ENCODE data around the gene SOCS1.

The SOCS1 gene

DNA sequence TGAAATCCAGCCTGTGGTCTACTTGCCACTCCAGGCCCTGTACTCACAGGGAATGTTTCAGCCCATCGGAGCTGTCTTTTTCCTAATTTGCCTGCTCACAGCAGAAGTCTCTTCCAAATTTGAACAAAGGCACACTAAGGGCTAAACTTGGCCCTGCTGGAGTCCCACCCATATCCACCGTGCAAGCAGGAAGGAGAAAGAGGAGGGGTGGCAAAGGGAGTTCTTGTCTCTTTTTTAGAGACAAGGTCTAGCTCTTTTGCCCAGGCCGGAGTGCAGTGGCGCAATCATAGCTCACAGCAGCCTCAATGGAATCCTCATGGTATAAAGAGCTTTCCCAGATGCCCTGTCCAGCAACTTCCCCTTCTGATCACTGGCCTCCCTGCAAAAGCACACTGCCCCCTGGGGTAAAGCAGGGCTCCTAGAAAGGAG is 27.8 kb upstream of the SOCS1 start:
- peak; percentile 67 for DNase-seq

DNA sequence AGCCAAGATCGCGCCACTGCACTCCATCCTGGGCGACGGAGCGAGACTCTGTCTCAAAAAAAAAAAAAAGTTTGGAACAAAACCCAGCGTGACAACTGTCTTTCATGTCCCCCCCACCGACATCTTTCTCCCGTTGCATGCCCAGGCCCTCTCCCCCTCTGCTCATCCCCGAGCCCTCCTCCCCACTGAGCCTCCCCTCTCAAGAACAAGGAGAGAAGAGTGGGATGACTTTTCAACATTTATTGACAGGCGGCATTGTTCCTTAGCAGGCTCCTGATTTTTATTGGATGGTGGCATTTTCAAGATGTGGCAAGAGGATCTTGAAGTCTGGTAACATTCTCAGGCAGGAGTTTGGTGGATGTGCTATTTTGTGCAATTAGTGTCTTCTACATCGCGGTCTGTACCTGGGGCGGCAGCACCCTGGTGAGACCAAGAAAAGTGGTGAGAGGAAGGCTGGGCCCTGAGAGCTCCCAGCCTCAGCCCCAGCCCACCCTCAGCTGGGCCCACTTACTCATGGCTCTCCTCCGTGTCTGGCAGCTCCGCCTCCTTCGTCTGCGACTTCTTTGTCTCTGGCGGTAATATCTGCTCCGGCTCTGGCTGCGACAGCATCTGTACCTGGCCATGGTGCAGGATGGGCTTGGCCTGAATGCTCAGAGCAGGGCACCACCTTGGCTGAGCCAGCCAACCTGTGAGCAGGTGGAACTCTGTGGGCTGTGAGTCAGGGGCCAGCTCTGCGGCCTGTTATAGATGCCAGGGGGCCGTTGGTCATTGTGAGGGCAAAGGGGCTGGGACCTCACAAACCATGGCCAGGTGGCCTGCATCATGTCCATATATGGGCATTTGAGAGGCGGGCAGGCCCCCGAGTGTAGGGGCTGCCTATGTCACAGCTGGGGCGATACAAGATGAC is 24.9 kb upstream of the SOCS1 start, which contains the start of gene PRM1:
Gene PRM1 (minus strand): TSS at position 715 of the 907 bp plus-strand sequence. CDS start 92 bp downstream, at position 623.
- DNase-seq: no peak

DNA sequence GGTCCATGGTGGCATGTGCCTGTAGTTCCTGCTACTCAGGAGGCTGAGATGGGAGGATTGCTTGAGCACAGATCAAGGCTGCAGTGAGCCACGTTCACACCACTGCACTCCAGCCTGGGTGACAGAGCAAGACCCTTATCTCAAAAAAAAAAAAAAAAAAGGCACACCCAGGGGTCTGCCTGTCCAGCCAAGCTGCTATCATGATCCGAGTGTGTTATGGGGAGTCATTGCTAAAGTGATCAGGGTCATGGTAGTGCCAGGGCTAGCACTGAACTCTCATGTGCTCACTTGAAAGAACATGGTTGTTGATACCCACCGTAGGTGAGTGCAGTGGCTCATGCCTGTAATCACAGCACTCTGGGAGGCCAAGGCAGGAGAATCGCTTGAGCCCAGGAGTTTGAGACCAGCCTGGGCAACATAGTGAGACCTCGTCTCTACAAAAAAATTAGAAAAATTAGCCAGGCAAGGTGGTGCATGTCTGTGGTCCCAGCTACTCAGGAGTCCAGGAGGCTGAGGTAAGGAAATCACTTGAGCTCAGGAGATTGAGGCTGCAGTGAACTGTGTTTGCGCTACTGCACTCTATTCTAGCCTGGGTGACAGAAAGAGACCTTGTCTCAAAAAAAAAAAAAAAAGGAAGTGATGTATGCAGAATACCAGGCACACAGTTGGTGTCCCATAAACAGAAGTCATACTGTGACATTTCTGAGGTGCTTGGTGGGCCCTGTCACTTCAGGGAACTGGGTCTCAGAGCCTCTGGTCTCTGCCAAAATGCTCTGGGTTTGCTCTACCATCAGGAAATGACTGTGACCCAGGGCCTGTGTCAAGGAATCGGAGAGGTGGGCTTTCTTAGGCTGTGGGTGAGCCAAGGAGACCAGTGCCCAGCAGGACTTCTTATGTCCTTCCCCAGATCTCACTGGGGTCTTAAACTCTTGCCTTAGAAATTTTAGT is 23.0 kb upstream of the SOCS1 start:
- peak; percentile 22 for DNase-seq

DNA sequence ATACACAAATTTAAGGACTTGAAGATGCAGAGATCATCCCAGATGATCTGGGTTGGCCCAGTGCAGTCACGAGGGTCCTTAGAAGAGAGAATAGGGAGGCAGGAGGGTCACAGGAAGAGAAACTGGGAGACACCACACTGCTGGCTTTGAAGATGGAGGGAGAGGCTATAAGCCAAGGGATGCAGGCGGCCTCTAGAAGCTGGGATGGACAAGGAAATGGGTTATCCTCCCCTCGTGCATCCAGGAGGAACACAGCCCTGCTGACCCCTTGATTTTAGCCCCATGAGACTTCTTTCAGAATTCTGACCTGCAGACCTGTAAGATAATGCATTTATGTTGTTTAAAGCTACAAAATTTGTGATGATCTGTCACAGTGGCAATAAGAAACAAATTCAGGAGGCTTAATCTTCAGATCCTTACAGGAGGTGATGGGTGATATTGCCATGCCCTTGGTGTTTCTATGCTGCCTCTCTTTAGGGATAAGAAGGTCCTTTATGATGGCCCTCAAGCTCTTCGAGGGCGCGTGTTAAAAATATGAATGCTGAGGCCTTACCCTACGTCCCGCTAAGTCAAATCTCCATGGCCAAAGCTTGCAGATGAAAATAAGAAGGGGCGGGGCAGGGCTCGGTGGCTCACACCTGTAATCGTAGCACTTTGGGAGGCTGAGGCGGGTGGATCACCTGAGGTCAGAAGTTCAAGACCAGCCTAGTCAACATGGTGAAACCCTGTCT is 21.8 kb upstream of the SOCS1 start:
- DNase-seq: no peak

DNA sequence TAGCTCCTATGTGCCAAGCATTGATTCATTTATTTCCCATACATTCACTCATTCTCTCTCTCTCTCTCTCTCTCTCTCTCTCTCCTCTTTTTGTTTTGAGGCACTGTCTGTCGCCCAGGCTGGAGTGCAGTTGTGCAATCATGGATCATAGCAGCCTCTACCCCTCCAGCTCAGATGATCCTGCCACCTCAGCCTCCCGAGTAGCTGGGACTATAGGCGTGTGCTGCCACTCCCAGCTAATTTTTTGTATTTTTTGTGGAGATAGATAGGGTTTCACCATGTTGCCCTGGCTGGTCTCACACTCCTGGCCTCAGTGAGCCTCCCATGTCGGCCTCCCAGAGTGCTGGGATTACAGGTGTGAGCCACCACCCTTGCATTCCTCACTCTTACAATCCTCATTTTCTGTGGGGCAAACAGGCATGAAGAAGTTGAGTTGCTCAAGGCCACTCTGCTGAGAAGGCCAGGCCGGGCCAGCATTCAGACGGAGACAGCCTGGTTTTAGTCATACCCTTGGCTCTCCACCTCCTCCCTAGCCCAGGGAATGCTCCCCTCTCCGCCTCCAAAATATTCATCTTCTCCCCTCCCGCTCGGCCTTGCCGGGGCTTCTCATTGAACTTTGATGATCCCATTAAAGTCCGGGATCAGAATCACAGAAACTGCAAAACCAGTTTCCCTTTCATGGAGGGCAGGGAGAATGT is 21.0 kb upstream of the SOCS1 start:
- no peak for DNase-seq

DNA sequence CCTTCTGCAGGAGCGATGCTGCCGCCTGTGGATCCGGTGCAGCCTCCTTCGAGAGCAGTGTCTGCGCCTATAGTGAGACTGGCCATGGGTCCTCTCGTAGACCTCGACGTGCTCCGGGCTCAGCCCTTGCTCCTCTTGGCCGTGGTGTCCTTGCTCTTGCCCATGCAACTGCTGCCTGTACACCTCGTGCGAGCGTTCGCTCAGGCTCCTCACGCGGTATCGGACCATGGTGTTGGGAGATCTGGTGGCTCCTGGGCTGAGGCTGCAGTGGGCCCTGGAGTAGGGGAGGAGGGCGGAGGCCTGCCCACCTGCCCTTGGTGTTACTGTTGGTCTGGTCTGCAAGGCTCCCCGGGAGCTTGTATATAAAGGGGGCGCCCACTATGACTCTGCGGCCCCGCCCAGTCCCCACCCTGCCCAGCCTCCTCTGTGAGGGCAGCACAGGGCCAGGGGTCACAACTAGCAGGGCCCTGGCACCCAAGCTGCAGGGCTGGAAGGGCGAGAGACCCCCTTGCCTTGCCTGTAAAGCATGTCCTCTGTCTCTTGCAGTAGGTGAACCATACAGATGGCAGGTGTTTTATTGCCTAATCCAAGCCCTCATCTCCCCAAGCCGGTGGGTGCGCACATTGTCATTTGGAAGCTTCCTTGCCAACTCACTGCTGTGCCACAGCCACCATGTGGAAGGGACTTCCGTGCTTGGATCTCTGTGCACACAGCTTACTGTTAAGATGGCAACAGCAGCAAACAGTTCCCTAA is 20.3 kb upstream of the SOCS1 start, which contains the start of gene PRM2:
Gene PRM2 (minus strand): TSS at position 338 of the 753 bp plus-strand sequence. CDS start 110 bp downstream, at position 228.
- no peak for DNase-seq

DNA sequence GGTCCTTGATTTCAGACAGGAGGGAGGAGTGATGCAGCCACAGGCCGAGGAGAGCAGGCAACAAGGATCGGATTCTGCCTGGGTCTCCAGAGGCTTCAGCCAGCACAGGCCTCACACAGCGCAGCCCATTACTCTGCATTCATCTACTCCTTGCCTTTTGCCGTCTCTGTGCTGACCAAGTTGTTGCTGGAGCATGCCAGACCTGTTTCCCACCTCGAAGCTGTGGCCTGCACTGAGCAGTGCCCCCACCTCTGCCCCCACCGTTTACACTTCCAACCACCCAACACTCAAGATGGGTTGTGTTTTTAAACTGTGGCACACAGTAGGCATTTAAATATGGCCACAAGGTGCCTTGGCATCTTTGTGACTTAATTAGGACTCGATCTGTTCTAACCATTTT is 19.0 kb upstream of the SOCS1 start:
- no peak for DNase-seq

DNA sequence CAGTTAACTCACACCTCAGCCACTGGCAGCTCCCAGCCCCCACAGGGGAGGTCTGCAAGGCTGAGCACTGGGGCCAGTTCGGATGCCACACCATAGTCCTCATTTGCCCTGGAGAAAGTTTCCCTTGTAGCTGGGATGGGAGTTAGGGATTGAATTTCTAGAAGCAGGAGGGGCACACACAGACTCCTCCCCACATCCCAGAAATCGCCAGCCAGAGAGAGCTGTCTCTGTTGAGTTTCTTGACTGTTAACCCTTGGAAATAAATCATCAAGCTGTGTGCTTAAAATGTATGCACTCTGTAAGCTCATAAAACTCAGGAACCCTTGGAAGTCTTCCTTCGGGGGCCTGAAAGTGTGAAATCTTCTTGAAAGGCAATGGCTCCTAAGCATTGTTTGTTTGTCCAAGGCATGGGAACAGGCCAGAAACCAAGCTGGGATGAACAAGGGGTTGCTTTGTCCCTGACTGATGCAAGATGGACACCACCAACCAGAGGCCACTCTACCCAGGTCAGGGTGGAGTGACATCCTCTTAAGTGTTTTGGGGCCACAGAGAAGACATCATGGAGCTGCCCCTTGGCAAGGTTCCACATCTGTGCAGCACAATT is 17.8 kb upstream of the SOCS1 start:
- no peak for DNase-seq

DNA sequence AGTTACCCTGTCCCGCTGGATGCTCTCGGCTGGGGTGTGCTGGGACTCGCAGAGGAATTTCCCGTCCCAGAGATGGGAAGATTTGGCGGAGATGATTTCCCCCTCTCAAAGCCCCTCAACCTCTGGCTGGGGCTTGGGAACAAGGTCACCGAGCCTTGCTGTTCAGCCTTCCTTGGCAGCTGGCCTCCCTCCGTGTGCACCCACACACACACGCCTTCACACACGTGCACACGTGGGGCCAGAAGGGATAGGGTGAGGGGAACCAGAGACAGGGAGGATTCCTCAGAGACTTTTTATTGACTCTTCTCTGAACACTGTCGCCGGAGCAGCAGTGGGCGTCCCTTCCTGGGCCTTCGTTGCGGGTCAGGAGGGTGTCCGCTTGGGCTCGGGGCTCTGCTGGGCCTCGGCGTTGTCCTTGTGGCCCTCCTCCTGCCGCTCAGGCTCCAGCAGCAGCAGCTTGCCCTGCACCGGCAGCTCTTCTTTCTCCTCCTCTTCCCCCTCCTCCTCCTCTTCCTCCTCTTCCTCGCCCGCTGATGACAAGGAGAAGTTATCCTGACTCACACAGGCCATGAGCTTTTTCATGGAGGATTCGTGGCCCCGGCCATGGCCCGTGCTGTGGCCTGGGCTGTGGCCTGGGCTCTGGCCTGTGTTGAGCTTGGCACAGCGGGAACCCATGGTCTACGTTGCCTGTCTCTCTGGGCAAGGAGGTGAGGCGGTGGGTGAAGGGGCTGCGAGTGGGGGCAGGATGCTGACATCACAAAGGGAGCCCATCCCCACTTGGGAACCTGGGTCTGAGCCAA is 17.1 kb upstream of the SOCS1 start, which contains the start of gene PRM3:
Gene PRM3 (minus strand): TSS at position 709 of the 800 bp plus-strand sequence. CDS start 34 bp downstream, at position 675.
- DNase-seq: no peak

DNA sequence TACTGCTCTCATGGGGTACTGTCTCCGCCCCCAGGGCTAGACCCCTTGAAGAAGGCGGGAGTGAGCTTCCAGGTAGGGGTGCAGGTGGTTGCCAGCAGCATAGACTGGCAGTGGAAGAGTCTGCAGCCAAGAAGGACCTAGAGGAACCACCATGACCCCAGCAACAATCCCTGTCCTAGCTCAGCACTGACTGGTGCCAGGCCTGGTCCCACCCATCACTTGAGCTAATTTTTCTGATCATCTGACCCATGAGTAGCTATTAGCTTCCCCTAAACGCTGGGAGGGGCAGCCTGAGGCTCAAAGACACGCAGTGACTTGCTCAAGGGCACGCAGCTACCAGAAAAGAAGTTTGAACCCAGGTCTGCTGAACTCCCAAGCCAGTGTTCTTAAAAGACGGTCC is 16.5 kb upstream of the SOCS1 start:
- no peak for DNase-seq

DNA sequence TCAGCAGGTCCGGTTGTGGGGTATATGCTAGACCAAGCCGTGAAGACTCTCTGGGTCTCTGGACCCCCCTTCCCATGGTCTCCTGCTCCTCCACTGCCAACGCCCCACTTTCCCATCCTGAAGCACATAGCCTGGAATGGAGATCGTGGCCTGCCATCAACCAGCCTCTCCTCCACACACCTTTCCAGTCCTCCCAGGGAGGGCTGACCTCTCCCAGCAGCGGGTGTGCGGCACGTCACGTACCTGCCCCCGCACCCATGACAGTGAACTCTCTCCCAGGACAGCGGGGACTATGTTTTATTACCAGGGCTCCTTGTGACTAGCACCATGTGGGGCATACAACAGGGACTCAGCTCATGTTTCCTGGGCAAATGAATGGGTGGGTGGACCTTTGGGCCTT is 15.6 kb upstream of the SOCS1 start:
- DNase-seq: no peak

DNA sequence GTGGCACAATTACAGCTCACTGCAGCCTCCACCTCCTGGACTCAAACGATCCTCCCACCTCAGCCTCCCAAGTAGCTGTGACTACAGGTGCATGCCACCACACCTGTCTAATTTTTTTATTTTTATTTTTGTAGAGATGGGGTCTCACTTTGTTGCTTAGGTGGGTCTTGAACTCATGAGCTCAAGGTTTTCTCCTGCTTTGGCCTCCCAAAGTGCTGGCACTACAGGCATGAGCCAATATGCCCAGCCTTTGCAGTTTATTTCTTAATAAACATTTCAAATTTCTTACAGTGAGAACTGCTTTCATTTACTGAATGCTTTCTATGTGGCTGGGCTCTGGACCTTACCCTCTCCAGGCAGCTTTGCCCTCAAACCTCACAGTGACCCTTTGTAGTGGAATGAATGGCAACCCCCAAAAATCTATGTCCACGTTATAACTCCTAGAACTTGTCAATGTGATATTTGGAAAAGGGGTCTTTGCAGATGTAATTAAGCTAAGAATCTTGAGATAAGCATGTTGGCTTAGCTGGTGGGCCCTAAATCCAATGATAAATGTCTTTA is 14.7 kb upstream of the SOCS1 start:
- DNase-seq: no peak

DNA sequence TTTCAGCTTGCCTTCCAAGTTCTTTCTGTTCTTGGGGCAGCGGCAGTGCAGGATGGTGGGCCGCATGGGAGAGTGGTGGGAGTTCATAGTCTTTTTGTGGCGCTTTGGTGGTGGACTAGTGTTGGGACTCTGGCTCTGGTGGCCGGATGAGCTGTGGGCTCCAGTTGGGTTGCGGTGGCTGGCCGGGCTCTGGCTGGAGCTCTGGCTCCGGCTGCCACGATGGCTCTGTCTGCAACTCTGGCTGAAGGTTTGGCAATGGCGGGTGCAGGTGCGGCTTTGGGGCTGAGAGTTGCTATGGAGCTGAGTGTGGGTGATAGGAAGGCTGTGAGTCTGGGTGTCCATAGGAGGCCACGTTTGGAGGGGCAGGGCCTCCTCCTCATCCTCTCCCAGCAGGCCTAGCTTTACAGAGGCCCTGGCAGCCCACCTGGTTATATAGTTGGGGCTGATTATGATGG is 12.9 kb upstream of the SOCS1 start, which contains the start of gene TNP2:
Gene TNP2 (minus strand): TSS at position 405 of the 455 bp plus-strand sequence. CDS start 63 bp downstream, at position 342.
- DNase-seq: no peak

DNA sequence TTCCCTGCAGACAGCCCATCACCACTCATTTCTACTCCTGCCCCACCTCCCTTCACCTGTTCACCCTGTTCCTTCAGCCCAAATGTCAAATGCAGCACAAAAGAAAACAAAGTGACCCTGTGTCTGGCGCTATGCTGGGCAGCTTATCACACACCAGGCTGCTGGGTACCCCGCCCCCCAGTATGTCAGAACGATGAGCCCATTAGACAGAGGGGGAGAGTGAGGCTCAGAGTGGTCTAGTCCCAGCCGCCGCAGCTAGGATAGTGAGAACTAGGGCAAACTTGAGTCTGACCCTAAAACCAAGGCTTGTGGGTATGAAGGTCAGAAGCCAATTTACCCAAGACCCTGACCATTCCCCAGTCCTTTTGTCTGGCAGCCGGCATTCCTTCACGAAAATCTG is 9.1 kb upstream of the SOCS1 start:
- no peak for DNase-seq

DNA sequence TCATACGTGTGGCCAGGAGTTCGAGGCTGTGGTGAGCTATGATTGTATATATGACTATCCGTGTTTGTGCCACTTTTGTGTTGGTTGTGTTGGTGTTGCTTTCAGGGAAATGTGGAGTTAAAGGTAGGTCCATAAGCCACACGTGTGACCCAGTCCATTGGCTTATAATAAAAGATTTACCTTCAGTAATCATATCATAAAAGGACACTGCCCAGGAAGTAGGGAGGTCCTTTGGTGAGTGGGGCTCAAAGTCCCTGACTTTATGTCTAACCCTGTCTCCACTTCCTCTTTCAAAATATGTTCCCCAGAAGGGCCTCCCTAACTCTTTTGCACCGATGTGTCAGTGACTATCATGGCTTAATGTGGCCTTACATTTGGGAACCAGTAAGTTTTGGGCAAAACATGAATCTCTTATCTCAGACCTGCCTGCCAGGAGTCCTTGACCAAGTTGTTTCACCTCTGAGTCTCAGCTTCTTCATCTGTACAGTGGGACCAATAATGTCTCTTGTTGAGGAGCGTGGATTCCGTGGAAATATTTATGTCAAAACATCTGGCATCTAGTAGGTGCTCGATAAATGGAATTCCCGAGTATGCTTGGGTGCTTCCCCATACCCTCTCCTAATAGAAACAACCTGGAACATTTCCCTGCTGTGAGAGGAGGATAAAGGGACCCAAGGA is 8.3 kb upstream of the SOCS1 start:
- peak; percentile 32 for DNase-seq

DNA sequence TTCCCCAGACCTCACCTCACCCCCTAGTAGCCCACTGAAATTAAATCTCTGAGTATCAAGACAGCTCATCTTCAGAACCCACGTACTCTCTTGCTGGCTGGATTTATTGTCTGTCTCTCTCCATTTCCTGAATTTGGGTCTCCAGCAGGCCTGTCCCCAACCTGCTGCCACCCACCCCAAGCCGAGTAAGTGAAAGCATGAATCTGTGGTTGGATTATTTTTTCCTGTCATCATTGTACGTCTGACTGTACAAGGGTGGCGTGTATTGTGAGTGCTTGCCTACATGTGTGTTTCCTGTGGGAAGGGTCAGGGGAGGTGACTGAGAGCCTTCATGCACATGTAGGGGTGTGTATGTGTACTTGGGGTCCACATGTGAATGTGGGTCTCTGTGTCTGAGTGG is 7.7 kb upstream of the SOCS1 start:
- no peak for DNase-seq

DNA sequence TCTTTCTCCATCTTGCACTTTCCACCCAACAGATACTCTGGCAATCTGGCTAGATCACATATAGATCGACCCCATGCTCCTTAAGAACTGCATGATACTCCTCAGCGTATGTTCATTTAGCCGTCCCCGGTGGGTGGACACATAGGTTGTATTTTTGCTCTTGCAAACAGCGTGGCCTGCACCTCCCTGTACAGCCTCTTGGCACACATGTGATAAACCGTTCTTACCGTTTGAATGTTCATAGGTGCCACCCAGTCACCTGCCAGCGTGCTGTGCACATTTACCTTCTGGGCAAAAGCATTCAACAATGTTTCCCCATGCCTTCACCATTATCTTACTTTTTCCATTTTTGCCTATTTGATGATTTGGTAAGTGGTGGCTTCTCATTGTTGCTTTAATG is 6.9 kb upstream of the SOCS1 start:
- DNase-seq: no peak

DNA sequence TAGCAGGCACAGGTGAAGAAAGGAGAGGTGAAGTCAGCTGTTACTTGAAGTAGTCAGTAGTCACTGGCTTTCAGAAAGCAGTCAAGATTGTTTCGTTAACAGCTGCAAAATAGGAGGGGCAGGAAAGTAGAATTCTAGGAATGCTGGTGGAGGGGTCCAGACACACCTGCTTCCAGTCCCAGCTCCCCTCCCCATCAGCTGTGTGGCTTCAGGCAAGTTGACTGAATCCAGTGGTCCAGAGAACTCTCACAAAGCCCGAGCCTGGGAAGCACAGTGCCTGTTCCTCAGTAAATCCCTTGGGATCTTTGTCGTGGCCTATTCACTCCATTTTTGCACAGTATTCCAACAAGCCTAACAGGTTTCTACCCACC is 4.6 kb upstream of the SOCS1 start:
- DNase-seq: no peak

All from OCI-M1 (cell line).